Measurements from ENCODE around the gene CLC. TPM values are rescaled to one million over a fixed set of nuclear protein-coding genes. Genes with fewer than 3 reads are reported as not detected.
"Not testable (repeated sequence)": the region's sequence is repeated elsewhere in the genome, so short reads cannot be mapped to it uniquely, and the experiment has no call there.

Gene CLC
- polyA plus RNA-seq, 5 donors: 1.2 to 3.1 (median 1.4) TPM

DNA sequence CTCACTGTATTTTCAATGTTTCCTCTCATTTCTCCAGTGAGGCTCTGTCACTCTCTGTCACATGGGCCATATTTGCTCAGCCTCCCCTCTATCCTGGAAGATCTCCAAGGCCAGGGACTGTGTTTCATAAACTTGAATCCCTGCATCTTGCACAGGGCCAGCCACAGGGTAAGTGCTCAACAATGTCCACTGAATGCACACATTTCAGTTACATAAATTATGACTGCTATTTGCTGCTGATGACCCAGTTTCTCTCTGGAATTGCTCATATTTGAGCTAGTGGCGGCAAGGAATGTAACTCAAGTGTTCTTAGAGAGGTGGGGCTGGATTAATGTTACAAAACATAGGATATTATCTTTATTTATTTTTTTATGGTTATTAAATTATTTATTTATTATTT lies 6.1 kb downstream of the CLC start:
- no peak for DNase-seq

DNA sequence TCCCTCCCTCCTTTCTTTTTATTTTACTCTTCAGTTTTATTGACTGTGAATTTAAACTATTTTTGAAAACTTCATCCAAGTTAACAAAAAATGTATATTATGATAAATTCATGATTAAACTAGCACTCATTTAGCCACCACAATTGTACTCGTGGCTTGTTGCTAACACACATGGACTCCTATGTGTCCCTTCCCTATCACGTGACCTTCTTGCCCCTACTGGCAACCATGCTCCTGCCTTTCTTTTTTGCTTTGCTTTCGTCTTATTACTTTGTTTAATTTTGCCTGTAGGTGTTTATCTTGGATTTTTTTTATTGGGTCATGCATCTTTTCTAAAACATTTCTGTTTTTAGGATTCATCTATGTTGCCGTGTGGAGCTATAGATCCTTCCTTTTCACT lies 8.2 kb downstream of the CLC start:
- no peak for DNase-seq

DNA sequence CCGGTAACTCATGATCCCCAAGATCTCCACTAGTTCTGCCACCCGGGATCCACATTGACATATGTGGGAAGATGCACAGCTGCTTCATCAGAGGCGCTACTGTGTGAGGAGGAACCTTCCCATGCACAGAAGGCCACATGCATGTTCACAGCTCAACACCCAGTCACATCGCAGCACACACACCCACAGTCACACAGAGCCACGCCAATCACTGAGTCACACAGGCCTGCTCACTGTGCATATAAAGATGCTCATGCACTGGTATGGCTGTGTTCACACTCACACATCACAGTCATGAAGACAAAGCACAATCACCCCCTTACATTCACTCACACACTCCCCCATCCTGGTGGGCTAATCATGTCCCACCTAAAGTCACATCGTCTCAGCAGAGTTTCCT lies 9.8 kb downstream of the CLC start:
- DNase-seq: no peak

DNA sequence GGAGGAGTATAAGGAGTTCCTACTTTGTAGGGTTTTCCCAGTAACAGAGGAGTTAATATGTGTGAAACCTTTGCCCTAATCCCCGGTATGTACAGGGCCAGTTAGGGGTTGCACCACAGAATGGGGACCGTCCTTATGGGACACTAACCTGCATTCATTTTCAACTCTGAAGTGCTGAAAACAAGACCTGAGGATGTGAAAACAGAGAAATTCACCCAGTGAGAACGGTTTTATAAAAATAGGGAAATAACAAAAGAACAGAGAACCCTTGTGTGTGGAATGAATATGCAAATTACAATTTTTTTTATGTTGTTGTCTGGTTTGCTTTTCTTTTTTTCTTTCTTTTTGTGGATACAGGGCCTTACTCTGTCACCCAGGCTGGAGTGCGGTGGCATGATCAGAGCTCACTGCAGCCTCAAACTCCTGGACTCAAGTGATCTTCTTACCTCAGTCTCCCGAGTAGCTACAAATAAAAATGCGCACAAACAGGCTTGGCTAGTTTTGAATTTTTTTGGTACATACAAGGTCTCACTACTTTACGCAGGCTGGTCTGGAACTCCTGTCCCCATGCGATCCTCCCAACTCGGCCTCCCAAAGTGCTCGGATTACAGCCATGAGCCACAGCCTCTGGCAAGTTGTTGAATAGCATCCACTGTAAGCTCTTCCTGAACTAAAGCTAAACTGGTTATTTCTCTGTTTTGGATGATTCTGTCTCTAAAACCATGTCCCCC lies 10.6 kb downstream of the CLC start:
- DNase-seq: no peak

DNA sequence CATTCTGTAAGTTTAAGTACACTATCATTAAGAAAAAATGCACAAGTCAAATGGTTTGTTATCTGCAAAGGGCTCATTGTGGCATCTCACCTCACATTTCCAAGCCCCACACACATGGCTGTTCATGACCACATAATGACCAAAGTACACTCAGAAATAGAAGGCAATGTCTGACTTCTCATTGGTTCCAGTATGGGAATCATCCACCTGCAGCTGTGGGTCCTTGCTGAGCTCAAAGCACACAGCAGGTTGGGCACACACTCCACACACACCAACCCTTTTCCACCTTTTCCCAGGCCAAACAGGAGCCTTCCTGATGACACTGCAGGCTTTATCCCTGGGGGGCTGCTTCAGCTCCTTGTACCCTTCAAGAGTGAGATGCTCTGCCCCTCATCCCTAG lies 11.8 kb downstream of the CLC start:
- no peak for DNase-seq

DNA sequence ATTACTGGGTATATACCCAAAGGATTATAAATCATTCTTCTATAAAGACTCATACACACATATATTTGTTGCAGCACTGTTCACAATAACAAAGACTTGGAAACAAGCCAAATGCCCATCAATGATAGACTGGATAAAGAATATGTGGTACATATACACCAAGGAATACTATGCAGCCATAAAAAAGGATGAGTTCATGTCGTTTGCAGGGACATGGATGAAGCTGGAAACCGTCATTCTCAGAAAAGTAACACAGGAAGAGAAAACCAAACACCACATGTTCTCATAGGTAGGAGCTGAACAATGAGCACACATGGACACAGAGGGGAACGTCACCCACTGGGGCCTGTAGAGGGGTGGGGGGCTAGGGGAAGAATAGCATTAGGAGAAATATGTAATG lies 17.7 kb downstream of the CLC start:
- DNase-seq: not testable (repeated sequence)

DNA sequence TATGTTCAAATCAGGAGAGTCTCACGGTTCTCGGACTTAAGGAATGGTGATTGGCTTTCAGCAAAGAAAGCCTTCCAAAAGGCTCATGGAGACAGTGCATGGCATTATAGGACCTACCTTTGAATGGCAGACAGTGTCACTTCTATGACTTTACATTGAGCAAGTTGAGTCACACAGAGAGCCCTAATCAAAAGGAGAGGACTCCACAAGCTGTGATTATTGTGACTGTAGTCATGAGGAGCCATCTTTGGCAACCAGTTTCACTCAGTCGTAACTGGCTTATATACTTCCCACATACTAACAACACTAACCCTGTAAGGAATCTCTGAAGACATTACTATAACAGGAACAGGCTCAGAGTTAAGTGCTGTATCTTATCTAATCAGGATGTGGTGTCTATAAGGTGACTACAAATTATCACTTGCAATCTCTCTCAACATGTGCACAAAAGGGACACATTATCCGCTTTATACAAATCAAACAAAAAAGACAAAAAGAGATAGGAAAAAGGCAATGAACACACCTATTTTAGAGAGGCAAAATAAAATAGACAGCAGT lies 27.4 kb downstream of the CLC start:
- DNase-seq: no peak

DNA sequence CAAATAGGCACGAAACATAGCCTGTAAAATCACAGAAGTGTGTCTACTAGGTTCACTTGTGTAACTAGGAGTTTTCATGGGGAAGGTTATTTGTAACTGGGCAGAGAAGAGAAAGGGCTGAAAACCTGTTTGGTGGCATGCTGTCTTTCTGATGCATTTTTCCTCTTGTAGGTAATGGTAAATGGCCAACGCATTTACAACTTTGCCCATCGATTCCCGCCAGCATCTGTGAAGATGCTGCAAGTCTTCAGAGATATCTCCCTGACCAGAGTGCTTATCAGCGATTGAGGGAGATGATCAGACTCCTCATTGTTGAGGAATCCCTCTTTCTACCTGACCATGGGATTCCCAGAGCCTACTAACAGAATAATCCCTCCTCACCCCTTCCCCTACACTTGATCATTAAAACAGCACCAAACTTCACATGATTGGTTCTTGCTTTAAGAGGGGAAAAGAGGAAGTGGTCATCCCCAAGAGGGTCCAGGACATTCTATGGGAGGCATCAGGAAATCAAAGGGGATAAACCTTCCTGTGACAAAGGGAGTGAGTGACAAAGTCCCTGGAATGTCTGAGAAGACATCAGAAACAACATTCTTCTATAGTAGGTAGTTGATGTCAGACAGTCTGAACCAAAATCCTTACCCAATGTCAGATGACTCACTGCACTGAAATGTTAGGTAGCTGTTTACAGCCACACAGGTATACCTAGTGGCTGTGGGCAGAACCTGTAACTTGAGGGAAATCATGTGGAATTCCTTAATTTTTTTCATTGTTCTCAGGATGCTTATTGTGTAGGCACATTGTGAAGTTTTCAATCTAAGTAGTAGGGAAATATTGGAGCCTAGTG lies 28.6 kb downstream of the CLC start:
- no peak for DNase-seq

DNA sequence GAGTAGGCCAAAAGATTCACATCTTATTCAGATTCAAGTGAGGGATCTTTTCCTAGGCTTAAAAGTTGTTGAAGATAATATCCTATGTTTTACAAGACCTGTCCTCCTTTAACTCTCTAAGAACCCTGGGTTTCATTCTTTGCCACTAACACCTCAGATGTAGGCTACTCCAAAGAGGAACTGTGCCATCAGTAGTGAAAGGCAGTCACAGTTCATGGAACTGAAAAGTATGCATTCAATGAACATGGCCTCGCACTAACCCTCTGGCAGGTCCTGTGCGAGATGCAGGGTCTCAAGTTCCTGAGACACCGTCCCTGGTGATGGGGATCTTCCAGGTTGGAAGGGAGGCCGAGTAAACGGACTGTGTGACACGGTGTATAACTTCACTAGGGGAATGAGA lies 29.2 kb downstream of the CLC start:
- no peak for DNase-seq

DNA sequence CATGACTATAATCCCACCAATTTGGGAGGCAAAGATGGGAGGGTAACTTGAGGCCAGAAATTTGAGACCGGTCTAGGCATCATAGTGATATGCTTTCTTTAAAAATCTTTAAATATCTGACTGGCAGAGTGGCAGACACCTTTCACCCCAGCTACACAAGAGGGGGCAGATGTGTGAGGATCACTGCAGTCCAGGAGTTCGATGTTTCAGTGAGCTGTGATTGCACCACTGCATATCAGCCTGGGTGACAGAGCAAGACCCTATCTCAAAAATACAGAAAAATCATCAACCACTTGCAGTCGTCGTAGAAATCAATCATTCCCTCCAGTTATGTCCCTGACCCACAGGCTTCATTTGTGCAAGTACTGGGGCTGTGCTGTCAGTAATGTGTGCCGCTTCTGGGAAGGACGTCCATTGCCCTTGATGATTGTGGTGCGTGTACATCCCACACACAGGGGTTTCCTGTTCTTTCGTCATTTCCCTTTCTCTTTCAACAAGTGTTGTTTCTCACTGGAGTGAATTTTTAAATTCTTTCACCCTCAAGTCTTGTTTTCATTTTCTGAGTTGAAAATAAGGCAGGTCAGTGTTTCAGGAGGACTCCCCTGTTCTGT lies 32.1 kb downstream of the CLC start:
- DNase-seq: no peak

DNA sequence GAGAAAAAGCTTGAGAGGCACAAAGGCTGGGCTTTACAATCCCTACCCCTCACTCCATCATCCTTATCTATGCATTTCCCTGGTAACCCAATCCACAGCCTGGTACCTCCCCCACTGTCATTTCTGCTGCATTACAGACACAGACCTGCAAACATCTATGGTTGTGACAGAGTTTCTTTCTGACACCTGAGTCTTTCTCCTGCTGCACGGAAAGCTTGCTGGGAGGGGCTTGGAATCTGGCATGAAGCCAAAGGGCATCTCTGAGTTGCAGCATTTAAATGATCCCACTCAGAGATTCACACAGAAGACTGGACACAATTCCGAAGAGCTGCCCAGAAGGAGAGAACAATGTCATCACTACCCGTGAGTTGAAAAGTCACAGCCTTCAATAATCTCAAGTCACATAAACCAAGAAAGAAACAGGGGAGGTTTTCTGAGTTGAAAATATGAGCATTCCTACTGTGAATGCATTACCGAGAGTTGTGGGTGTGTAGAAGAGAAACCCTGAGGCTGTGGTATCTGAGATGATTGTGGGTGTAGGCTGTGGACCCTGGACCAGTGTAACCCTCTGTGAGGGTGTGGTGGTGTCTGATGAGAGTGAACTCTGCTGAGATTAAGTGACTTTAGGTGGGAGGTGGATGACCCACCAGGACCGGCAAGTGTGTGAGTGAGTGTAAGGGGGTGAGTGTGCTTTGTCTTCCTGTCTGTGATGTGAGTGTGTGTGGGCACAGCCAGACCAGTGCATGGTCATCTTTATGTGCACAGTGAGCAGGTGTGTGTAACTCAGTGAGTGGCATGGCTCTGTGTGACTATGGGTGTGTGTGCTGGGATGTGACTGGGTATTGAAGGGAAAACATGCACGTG lies 33.4 kb downstream of the CLC start, which contains the start of gene LGALS14:
TSS of gene LGALS14 (plus strand) at position 301 of the 864 bp plus-strand sequence. CDS start at position 349, 48 bp downstream.
- no peak for DNase-seq

DNA sequence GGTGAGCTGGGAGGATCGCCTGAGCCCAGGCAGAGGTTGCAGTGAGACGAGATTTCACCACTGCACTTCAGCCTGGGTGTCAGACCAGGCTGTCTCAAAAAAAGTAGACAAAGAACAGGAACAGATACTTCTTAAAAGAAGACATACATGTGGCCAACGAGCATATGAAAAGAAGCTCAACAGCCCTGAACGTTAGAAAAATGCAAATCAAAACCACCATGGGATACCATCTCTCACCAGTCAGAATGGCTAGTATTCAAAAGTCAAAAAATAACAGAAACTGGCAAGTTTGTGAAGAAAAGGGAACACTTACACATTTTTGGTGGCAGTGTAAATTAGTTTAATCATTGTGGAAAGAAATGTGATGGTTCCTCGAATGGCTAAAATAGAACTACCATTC lies 36.5 kb downstream of the CLC start:
- DNase-seq: no peak

DNA sequence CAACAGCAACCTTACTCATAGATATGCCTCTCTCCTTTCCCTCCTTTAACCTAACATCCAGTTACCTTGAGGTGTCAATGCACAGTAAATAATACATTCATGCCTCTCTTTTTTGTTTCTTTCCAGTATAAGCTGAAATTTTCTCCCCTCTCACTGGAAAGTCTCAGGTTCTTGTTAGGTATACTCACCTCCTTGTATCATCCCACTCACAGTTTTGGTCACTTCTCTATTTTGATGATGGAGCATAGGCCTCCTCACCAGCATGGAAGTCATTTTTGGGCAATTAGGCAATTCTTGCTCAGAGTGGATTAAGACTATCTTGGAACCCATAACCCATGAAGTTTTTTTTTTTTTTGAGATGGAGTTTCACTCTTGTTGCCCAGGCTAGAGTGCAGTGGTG lies 39.3 kb downstream of the CLC start:
- no peak for DNase-seq

DNA sequence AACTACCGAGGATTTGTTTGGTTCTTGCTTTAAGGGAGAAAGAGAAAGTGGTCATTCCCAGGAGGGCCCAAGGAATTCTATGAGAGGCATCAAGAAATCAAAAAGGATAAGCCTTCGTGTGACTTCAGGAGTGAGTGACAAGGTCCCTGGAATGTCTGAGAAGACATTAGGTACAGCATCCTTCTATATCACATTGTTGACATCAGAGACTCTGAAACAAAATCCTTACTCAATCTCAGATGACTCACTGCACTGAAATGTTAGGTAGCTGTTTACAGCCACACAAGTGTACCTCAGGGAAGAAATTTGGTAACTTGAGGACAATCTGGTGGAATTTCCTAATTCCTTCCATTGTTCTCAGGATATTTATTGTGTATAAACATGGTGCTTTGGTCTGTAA lies 41.4 kb downstream of the CLC start:
- DNase-seq: no peak

DNA sequence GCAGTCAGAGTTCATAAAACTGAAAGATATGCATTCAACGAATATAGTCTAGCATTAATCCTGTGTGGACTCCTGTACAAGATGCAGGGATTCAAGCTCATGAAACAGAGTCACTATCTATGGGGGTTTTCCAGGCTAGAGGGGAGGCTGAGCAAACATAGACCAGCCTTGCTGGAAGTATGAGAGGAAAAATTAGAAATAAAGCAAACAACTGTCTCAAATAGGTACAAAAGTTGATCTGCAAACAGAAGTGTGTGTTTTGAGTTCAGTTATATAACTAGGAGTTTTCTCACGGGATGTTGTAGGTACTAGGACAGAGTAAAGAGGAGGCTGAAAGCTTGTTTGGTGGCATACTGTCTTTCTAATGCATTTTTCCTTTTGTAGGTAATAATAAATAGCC lies 42.1 kb downstream of the CLC start:
- DNase-seq: no peak

DNA sequence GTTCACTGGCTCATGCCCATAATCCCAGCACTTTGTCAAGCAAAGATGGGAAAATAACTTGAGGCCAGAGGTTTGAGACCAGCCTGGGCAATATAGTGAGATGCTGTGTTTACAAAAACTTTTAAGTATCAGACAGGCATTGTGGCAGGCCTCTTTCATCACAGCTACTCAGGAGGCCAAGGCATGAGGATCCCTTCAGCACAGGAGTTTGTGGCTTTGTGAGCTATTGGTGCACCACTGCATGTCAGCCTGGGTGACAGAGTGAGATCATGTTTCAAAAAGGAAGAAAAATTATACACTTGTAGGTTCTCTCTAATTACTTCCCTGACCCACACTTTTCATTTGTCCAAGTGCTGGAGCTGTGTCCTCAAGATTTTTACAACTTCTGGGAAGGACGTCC lies 45.0 kb downstream of the CLC start:
- no peak for DNase-seq

DNA sequence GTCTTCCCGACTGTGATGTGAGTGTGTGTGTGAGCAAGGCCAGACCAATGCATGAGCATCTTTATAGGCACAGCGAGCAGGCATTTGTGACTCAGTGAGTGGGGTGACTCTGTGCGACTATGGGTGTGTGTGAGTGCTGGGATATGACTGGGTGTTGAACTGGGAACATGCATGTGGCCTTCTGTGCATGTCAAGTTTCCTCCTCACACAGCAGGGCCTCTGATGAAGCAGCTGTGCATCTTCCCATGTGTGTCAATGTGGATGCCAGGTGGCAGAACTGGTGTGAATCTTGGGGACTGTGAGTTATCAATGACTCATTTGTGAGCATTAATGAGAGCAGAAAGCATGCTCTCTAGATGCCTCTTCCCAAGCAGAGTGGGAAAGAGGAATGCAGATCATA lies 45.7 kb downstream of the CLC start:
- no peak for DNase-seq

DNA sequence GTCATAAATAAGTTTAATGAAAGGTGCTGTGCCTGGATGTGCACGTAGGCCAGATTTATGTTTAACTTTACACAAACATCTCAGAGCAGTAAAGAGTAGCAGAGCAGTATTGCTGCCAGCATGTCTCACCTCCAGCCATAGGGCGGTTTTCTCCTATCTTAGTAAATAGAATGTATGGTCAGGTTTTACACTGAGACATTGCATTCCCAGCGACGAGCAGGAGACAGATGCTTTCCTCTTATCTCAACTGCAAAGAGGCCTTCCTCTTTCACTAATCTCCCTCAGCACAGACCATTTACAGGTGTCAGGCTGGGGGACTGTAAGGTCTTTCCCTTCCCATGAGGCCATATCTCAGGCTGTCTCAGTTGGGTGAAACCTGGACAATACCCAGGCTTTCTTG lies 49.2 kb downstream of the CLC start:
- not testable (repeated sequence) for DNase-seq

DNA sequence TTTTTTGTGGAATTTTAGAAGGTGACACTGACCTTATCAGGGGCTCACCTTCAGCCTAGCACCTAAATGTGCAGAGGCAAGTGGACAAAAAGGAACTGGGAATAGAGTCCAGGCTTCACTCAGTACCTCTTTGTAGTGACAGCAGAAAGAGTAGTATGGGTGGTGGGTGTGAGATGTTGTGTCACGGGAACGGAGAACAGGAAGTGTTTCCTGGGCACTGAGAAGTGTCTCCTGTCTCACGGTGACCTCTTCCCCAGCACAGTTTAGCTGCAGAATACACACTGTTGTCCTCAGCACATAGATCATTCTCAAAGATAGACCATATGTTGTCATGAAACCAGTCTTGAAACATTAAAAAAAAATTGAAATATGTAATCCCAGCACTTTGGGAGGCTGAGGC lies 51.1 kb downstream of the CLC start:
- no peak for DNase-seq

DNA sequence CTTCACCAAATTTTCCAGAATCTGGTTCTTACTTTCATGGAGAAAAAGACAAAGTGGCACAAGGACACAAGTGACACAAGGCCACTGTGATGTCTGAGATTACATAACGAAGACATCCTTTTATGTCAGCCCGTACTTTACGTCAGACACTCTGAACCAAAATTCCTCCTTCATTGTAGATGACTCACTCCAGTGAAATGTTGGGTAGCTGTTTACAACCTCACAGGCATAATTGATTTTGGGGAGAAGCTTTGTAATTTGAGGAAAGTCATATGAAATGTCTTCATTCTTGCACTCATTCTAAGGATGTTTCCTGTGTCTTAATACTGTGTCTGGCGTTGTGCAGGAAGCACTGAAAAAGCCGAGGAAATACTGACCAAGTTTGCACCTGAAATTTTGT lies 53.6 kb downstream of the CLC start:
- no peak for DNase-seq

DNA sequence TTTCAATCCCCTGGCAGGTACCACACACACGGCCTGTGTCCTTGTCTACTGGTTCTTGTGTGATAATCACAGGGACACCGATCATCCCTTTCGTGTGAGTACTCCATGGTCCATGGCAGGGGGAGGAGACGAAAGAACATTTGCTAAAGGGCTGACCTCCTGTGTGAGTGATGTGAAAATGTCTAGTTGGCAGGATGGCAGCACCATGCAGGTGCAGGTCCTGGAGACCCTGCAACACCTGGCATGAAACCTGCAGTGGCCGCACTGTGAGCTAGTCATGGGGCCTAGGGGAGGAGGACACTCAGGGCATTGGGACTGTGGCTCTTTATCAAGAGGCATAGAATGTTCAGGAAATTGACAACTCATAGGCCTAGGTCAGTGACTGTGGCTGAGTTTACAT lies 56.4 kb downstream of the CLC start:
- no peak for DNase-seq

All from right lung (tissue), 5 donors.